ENCODE data around the gene SLC43A3.

SLC43A3 gene

GRCh38 chr11:57407941-57408475, 18.9 kb downstream of the SLC43A3 start:
- TF ChIP-seq, protein P1, sequence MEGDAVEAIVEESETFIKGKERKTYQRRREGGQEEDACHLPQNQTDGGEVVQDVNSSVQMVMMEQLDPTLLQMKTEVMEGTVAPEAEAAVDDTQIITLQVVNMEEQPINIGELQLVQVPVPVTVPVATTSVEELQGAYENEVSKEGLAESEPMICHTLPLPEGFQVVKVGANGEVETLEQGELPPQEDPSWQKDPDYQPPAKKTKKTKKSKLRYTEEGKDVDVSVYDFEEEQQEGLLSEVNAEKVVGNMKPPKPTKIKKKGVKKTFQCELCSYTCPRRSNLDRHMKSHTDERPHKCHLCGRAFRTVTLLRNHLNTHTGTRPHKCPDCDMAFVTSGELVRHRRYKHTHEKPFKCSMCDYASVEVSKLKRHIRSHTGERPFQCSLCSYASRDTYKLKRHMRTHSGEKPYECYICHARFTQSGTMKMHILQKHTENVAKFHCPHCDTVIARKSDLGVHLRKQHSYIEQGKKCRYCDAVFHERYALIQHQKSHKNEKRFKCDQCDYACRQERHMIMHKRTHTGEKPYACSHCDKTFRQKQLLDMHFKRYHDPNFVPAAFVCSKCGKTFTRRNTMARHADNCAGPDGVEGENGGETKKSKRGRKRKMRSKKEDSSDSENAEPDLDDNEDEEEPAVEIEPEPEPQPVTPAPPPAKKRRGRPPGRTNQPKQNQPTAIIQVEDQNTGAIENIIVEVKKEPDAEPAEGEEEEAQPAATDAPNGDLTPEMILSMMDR (IDR thresholded peaks at IDR 0.05; ENCODE audit: poor library complexity, severe bottlenecking), result no peak
- Histone ChIP-seq H3K36me3 (ENCODE audit: low read depth) (peaks cover 49% of the 10 kb centered on the region), H3K4me3 (ENCODE audit: severe bottlenecking) (no peak overlapping the region), H3K4me1 (ENCODE audit: insufficient read depth, poor library complexity, severe bottlenecking) (no peaks in the 10 kb centered on the region), H3K27me3 (ENCODE audit: insufficient read depth, poor library complexity, severe bottlenecking) (no peaks in the 10 kb centered on the region), H3K9me3 (ENCODE audit: severe bottlenecking) (no peaks in the 10 kb centered on the region), H3K27ac (ENCODE audit: poor library complexity, severe bottlenecking) (no peak overlapping the region)
- ATAC-seq (ENCODE audit: low read depth) (no peak), DNase-seq (ENCODE audit: low spot score) (no peak)

DNA sequence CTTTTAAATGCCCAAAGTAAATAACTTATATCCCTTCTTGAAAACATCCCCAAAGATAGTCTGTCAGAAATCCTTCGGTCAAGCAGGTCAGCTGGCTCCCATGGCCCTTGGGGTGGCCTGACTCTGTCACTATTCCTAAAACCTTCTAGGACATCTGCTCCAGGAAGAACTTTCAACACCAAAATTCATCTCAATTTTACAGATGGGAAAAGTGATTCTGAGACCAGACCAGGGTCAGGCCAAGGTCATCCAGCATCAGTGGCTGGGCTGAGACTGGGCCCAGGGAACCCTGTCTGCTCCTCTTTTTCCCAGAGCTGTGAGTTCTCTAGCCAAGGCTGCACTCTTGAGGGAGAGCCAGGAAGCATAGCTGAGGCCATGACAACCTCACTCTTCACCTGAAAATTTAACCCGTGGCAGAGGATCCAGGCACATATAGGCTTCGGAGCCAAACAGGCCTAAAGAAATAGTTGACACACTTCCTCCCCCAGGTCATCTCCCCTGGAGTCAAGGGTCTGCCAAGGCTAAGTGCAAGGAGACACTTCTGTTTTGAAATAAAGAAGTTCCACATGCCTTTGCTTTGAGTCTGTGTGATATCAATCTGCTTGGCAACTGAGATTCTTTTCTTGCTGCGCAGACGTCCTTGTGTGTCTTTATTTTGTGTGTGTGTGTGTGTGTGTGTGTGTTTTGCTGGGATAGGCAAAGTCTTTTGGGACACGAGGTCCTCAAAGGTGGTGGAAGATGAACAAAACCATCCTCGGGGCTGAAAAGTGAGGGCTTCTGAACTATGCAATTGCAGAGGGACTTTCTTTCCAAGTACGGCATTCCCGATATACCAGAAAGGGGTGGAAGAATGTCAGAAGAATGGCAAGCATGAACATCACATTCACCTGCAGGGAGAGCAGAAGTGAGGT, 19.7 kb downstream of the SLC43A3 start:
- peaks cover 46% of the 10 kb centered on the region for H3K36me3 ChIP-seq (ENCODE audit: low read depth)

DNA sequence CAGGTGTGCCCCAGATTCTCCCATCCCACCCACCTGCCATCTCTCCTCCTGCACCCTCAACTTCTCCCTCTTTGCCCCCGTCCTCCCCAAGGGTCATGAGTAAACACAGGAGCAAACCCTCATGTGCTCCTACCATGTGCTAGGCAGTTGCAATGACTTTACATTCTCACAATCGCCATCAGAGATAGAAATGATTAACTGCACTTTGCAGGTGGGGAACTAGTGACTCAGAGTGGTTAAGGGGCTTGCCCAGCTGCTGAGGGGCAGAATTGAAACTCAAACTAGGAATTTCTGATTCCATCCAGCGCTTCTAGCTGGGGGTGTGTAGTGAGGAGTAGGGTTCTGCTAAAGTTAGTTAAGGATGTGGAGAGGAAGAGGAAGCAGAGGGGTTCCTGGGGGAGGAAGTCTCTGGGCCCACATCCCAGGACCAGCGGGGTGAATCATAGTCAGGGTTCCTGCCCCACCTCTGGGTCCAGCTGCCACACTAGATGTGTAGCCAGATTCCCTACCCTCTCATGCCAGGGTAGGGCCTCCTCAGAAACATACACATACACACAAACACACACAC, 20.5 kb downstream of the SLC43A3 start:
- H3K4me3 ChIP-seq (ENCODE audit: severe bottlenecking), result no peak overlapping the region
- peak; percentile 24; the same call in 2 of the 3 replicates for ATAC-seq (ENCODE audit: low read depth)
- no peak for DNase-seq (ENCODE audit: low spot score)
- no peaks in the 10 kb centered on the region for H3K27me3 ChIP-seq (ENCODE audit: insufficient read depth, poor library complexity, severe bottlenecking)
- peaks cover 7% of the 10 kb centered on the region for H3K4me1 ChIP-seq (ENCODE audit: insufficient read depth, poor library complexity, severe bottlenecking)
- TF ChIP-seq, protein P1 (IDR thresholded peaks at IDR 0.05; ENCODE audit: poor library complexity, severe bottlenecking), result no peak
- no peak overlapping the region for H3K27ac ChIP-seq (ENCODE audit: poor library complexity, severe bottlenecking)
- H3K36me3 ChIP-seq (ENCODE audit: low read depth), result peaks cover 37% of the 10 kb centered on the region
- H3K9me3 ChIP-seq (ENCODE audit: severe bottlenecking), result no peaks in the 10 kb centered on the region

More for the DNA sequence above, 19.7 kb downstream of the SLC43A3 start:
- TF ChIP-seq, protein P1 (IDR thresholded peaks at IDR 0.05; ENCODE audit: poor library complexity, severe bottlenecking), result no peak
- H3K27me3 ChIP-seq (ENCODE audit: insufficient read depth, poor library complexity, severe bottlenecking), result no peaks in the 10 kb centered on the region
- no peaks in the 10 kb centered on the region for H3K9me3 ChIP-seq (ENCODE audit: severe bottlenecking)
- H3K4me3 ChIP-seq (ENCODE audit: severe bottlenecking), result no peak overlapping the region
- no peak for ATAC-seq (ENCODE audit: low read depth)
- no peak overlapping the region for H3K27ac ChIP-seq (ENCODE audit: poor library complexity, severe bottlenecking)
- peaks cover 2% of the 10 kb centered on the region for H3K4me1 ChIP-seq (ENCODE audit: insufficient read depth, poor library complexity, severe bottlenecking)
- no peak for DNase-seq (ENCODE audit: low spot score)

- TF ChIP-seq, protein P1 (IDR thresholded peaks at IDR 0.05; ENCODE audit: poor library complexity, severe bottlenecking), result no peak
- H3K27ac ChIP-seq (ENCODE audit: poor library complexity, severe bottlenecking), result no peak overlapping the region
- H3K27me3 ChIP-seq (ENCODE audit: insufficient read depth, poor library complexity, severe bottlenecking), result no peaks in the 10 kb centered on the region
- peaks cover 27% of the 10 kb centered on the region for H3K36me3 ChIP-seq (ENCODE audit: low read depth)
- peaks cover 7% of the 10 kb centered on the region for H3K4me1 ChIP-seq (ENCODE audit: insufficient read depth, poor library complexity, severe bottlenecking)
- ATAC-seq (ENCODE audit: low read depth), result no peak
- H3K4me3 ChIP-seq (ENCODE audit: severe bottlenecking), result no peak overlapping the region
- no peak for DNase-seq (ENCODE audit: low spot score)
- H3K9me3 ChIP-seq (ENCODE audit: severe bottlenecking), result no peaks in the 10 kb centered on the region
Measured at GRCh38 chr11:57405271-57405860, 21.6 kb downstream of the SLC43A3 start.
